Measurements from ENCODE around the gene WFIKKN2.
"Not testable (repeated sequence)": the region's sequence is repeated elsewhere in the genome, so short reads cannot be mapped to it uniquely, and the experiment has no call there.

Gene WFIKKN2

DNA sequence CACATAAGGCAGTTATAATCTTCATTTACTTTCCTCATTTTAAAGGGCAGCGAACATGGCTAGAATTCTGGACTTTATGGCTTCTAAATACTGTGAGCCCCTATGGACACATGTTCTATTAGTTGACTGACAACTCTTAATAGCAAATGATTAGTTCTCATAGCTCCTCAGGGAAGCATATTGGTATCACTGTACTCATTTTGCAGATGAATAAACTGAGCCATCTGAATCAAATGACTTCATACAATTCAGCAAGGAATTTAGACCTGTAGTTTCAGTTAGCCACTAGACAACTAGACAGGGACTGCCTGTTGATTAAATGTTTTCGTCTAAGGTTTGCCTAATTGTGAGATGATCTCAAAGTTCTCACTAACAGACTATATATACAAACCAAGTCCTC is 21.0 kb downstream of the WFIKKN2 start:
- DNase-seq (ENCODE audit: low read depth), result no peak

GRCh38 chr17:50858486-50859225 is 23.3 kb downstream of the WFIKKN2 start:
- DNase-seq (ENCODE audit: low read depth), result no peak

- not testable (repeated sequence) for DNase-seq (ENCODE audit: low read depth)
These were observed 24.3 kb downstream of the WFIKKN2 start for GRCh38 chr17:50859727-50860126.

GRCh38 chr17:50861334-50861676 is 25.9 kb downstream of the WFIKKN2 start:
- DNase-seq (ENCODE audit: low read depth), result no peak

DNA sequence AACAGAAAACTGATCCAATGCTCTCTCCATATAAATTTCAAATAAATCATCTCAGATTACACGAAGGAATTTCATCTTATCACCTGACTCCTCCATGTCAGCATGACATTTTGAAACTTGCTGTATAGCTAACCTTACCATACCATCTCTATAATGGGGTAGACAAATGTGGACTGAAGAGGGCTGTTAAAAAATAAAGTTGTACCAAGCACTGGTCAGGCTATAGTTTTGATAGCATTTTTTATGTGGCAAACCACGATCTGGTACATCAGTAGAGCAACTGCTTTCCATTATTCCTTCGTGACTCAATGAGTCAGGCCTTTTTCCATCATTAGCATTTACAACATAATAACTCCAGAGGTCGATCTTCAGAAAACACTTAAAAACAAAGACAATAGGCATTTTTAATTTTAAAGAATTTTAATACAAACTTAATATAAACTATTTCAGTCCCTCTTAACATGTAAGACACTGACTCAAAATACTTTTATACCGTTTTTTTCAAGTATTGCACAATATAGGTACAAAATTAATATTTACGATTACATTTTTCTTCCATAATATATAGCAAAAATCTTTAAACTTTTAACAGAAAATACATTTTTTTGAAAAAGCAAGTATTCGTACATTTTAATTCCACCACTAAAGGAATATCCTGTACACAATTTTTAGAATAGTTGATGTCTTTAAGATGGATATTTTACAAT is 26.6 kb downstream of the WFIKKN2 start:
- no peak for DNase-seq (ENCODE audit: low read depth)

DNA sequence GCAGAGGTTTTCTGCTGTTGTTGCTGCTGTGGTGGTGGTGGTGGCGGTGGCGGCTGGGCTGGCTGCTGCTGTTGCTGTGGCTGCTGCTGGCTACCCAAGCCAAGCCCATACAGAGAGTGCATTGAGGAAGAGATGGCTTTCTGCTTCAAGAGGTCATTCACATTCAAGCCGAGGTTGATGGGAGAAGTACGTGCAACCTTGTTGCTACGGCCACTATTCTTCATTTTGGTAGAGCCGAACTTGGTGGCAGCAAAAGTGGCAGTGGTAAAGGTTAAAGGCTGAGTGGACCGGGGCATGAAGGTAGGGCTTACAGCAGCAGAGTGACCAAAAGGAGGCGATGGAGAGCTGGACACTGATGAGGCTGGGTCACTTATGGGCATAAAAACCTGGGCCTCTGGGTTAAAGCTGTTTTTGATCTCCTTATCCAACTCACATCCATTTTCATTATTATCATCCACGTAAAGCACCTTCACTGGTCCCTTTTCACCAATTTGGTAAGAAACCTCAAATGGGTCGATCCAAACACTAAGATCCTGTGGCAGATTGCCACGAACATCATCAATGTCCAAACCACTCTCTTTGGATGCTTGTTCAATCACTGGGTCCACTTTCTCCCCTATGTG is 27.9 kb downstream of the WFIKKN2 start:
- no peak for DNase-seq (ENCODE audit: low read depth)

DNA sequence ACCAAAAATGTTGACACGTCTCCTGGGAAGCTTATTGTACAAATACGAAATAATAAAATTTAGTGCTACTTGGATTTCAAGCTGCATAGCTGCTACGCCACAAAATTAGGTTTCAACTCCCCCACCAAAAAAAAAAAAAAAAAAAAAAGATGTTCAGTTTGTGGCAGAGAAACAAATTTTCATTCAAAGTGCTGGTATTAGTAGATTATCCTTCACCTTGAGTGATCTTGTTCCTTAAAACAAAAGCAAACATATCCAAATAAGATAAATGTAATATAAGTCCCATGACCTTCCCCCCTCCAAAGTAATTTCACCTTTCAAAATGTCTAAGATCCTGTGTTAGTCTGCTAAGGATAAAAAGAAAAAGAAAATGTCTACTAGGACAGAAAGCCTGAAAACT is 28.5 kb downstream of the WFIKKN2 start:
- DNase-seq (ENCODE audit: low read depth), result no peak

DNA sequence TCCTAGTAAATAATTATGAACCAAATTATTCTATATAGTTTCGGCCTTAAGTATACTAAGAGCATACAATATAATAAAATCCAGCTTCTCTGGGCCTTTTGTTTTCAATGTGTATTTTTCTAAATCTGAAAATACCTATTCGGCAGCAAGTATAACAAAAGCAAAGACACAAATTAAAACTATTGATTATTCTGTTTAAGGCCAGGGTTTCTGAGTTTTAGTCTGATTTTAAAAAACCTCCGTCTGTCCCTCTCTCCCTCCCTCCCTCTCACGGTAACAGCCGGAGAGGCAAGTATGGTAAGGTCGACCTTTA is 29.3 kb downstream of the WFIKKN2 start:
- no peak for DNase-seq (ENCODE audit: low read depth)

- DNase-seq (ENCODE audit: low read depth), result no peak
These were observed 29.9 kb downstream of the WFIKKN2 start for GRCh38 chr17:50865060-50865867.

- no peak for DNase-seq (ENCODE audit: low read depth)
These were observed 30.5 kb downstream of the WFIKKN2 start for GRCh38 chr17:50865868-50866260.

DNA sequence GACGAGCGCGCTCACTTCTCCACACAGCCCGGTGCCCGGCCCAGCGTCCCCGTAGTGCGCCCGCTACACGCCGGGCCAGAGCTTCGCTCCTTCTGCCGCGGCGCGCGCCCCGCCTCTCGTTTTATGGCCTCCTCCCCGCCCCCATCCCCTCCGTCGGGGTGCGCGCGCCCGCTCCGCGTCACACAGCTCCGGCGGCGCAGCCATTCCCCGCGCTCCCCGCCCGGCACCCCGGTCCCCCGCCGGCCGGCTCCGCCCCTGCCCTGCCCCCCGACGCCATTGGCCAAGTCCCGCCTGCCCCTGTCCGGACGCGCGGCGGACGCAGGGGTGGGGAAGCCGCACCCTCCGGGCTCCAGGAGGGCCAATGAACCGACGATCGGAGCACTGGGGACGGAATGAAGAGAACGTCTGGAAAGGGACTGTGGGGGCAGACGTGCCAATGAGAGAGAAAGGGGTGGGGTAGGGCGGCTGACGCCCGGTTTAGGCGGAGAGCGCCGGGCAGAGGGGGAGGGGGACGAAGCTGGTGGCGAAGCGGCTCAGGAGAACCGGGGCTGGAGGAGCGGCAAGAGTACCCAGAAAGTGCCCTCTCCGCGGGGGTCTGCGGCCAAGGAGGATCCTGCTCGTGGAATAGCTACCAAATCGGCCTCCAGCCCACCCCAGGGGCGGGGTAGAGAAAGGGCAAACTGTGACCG is 31.0 kb downstream of the WFIKKN2 start, which contains the start of gene TOB1:
TSS of gene TOB1 (minus strand) at position 94 of the 689 bp plus-strand sequence. CDS start 2,337 bp downstream, outside the sequence.
- DNase-seq (ENCODE audit: low read depth), result peak; percentile 96

DNA sequence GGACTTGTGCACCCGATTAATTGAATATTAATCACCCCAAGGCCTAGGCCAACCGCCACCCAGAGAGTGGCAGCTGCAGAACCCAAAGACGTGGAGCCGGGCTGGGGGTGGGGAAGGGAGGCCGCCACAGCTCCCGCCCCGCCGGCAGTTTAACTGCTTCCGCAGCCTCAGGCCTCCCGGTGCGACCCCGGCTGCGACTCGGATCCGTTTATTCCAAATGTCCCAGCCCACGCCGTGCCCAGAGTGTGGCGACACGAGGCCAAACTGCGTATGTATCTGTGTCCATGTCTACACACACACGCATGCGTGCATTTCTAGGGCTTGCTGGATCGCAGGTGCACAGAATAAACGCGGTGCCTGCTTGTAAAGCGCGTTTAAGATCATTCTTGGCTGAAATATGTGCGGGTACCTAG is 31.6 kb downstream of the WFIKKN2 start:
- peak; percentile 53 for DNase-seq (ENCODE audit: low read depth)

DNA sequence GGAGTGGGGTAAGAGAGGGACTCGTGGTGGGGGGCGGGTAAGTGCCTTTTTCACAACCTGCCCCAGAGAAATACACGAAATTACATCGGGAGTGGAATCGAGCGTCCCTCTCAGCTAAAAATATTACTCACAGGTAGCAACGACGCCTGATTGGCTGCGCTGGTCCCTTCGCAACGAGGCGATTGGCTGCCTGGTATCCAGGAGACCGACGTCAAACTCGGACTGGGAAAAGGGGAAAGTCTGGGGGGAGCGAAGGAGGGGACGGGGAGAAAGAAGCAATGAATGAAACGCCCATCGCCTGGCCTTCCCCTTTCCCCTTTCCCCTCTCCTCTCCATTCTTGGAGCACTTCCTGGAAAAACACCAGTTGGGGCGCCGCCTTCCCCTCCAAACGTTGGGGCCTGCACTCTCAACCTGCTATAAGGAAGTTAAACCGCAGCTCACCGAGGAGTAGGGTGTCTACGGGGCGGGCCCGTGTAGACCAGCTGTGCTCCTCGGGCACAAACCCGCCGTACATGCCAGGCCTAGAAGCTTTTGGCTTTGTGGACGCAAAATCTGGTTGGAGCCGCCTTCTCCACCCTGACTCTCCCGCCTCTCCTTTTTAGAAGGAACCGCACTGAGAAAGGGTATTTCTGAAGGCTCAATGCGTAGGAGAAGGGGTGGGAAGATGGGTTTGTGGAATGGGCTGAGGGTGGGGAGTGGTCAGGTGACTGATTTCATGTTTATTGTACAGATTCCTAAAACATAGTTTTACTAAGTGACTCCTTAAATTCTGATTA is 32.2 kb downstream of the WFIKKN2 start:
- peak; percentile 82 for DNase-seq (ENCODE audit: low read depth)

- DNase-seq (ENCODE audit: low read depth), result no peak
These were observed 32.7 kb downstream of the WFIKKN2 start for GRCh38 chr17:50868140-50868438.

DNA sequence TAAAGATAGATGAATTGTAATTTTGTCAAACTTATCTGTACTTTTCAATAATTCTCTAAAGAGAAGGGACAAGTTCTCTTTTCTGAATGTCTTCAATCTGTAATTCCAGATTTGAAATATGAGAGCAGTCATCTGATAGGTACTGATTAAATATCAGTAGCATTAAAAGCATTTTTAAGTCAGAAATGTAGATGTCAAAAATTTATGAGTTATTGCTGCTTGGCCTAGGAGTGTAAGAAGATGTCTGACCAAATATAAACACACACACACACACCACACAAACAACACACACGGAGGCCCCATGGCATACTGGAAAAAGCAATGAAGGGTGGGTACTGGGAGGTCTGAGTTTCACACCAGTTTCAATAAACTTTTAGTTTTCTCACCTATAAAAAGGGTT is 33.2 kb downstream of the WFIKKN2 start:
- DNase-seq (ENCODE audit: low read depth), result no peak

DNA sequence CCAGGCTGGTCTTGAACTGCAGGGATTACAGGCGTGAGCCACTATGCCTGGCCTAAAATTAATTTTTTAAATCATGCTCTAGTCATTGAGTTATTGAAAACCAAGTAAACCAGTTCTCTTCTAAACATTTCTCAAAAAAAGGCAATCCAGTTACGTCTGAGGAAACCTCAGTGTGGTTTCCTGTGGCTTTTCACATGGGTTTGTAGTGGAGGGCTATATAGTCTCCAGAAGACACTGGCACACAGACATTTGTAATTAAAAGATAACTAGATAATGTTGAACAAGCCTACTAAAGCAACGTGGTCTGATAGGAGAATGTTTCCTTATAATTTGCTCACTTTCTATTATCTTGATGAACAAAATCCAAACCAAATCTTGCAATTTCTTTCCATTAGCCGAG is 36.0 kb downstream of the WFIKKN2 start:
- DNase-seq (ENCODE audit: low read depth), result peak; percentile 58

DNA sequence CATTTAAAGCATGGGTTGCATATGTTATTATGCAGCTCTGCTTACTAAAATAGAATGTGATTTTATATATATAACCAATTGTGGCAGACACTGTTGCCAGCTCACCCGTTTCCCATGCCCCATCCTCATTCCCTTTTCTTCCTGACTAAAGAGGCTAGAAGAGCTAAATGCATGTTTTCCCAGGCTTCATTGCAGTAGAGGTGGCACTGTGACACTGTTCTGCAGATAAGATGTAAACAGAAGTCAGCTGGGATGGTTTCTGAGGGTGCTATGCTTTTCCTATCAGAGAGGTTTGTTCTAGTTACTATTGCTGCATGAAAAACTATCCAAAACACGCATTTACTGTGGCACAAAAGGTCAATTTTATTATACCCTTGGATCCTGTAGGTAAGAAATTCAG is 36.5 kb downstream of the WFIKKN2 start:
- DNase-seq (ENCODE audit: low read depth), result no peak

DNA sequence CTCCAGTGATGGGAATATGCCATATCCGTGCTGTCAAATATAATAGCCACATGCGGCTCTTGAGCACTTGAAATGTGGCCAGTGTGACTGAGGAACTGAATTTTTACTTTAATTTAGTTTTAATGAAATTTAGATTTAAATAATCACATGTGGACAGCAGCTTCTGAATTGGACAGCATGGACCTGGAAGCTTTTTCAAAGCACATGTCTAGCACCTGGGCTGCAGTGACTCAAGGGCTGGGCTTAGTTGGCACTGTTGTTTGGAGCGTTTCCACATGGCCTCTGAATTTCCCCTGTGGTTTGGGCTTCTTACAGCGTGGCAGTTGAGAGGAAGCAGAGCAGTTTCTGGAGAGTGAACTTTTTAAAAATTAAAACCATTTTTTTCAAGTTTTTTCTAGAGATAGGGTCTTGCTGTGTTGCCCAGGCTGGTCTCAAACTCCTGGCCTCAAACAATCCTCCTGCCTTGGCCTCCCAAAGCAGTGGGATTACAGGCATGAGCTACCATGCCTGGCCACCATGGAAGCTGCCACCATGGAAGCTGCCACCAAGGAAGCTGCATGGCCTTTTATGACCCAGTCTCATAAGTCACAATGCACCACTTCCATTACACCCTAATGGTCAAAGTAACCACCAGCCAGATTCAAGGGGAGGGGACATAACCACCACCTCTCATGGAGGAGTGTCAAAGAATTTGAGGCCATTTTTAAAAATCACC is 37.5 kb downstream of the WFIKKN2 start:
- peak; percentile 46 for DNase-seq (ENCODE audit: low read depth)

DNA sequence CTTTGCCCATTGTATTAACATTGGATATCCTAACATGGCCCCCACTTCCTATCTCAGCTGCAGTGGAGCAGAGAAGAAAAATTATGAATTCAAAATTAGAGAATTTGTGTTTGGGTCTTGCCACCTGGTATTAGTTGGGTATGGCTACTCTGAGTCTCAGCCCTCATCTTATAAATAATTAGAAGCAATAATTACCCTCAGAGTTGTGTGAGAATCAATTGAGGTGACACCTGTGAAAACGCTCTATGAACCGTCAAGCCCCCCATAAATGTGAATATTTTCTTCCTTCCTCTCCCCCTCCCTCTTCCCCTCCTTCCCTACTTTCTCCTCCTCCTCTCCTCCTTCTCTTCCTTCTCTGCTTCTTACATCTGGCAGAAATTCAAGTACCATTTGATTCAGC is 39.7 kb downstream of the WFIKKN2 start:
- DNase-seq (ENCODE audit: low read depth), result no peak

GRCh38 chr17:50877042-50877441 is 41.7 kb downstream of the WFIKKN2 start:
- DNase-seq (ENCODE audit: low read depth), result not testable (repeated sequence)

GRCh38 chr17:50877838-50878237 is 42.5 kb downstream of the WFIKKN2 start:
- DNase-seq (ENCODE audit: low read depth), result no peak
